Body of pancreas (tissue), 4 donors: ENCODE results near the gene RINL. TPM values are rescaled to one million over a fixed set of nuclear protein-coding genes. Genes with fewer than 3 reads are reported as not detected.

Experiments used
- ATAC-seq: fragments of 150-250 bp; one replicate; pipeline ENCODE4 v1.9.1; 2016
- DNase-seq, 4 donors: peaks; one replicate each; pipeline ENCODE4 v3.0.0-alpha.2; 2019
- H3K27ac ChIP-seq, 4 donors: fragments of 200-600 bp; sonication (generic); 1 replicate in 3 of 4; 2 replicates in 1 of 4; pipeline versions ENCODE4 v1.5.1 to v1.6.1; 2016 to 2019; ENCODE audit warnings: mild to moderate bottlenecking in 1 of 4, mixed read lengths in 1 of 4, moderate library complexity in 1 of 4
- H3K27me3 ChIP-seq, 2 donors: fragments of 200-600 bp; sonication (generic); one replicate each; pipeline ENCODE4 v1.6.0; 2016; ENCODE audit warnings: mild to moderate bottlenecking in 1 of 2
- H3K36me3 ChIP-seq, 2 donors: fragments of 200-600 bp; sonication (generic); replicated peaks in 1 of 2; 2 replicates each; pipeline ENCODE4 v1.5.1; 2016; ENCODE audit warnings: low read depth in 2 of 2; ENCODE audit not compliant: insufficient read depth in 1 of 2
- H3K4me1 ChIP-seq: fragments of 200-600 bp; sonication (generic); one replicate; pipeline ENCODE4 v1.6.0; 2016
- H3K4me3 ChIP-seq, 2 donors: fragments of 200-600 bp; sonication (generic); 1 replicate in 1 of 2; 2 replicates in 1 of 2; pipeline ENCODE4 v1.5.1; 2016 to 2019
- H3K9me3 ChIP-seq, 3 donors: fragments of 200-600 bp; sonication (generic); 1 replicate in 2 of 3; 2 replicates in 1 of 3; pipeline ENCODE4 v1.5.1; 2016
- POLR2A ChIP-seq, 3 donors: fragments of 450-650 bp; IDR thresholded peaks; one replicate each; pipeline ENCODE4 v1.6.1; 2016; ENCODE audit warnings: antibody characterized with exemption in 3 of 3, mild to moderate bottlenecking in 2 of 3
- WGBS, 2 donors: methylation state at CpG; one replicate each; pipeline ENCODE4 v1.1.5; 2017; 5-methylcytosine and 5-hydroxymethylcytosine counted together
- intact Hi-C: fragments of 100-400 bp; cut with DNase I; formaldehyde crosslinking; loops from one replicate; pipeline ENCODE4 v1.15.1; 2023
- total RNA-seq, 2 donors: library from RNA; depleted of rRNA; stranded (reverse); fragments of >200 nt; gene quantifications; one replicate each; pipeline ENCODE4 v1.1.0, GENCODE V29; 2016
- TF ChIP-seq, protein P1 (sequence below), 7 experiments: fragments of 450-650 bp in 4 of 7; fragments of 200-600 bp in 3 of 7; sonication (generic) in 3 of 7; IDR thresholded peaks; one replicate each; pipeline ENCODE4 v1.5.1; 2016 to 2019; ENCODE audit warnings: antibody characterized with exemption in 7 of 7

Gene RINL
- total RNA-seq, 2 donors from 2014 or later: 6.9 to 13.7 TPM

DNA sequence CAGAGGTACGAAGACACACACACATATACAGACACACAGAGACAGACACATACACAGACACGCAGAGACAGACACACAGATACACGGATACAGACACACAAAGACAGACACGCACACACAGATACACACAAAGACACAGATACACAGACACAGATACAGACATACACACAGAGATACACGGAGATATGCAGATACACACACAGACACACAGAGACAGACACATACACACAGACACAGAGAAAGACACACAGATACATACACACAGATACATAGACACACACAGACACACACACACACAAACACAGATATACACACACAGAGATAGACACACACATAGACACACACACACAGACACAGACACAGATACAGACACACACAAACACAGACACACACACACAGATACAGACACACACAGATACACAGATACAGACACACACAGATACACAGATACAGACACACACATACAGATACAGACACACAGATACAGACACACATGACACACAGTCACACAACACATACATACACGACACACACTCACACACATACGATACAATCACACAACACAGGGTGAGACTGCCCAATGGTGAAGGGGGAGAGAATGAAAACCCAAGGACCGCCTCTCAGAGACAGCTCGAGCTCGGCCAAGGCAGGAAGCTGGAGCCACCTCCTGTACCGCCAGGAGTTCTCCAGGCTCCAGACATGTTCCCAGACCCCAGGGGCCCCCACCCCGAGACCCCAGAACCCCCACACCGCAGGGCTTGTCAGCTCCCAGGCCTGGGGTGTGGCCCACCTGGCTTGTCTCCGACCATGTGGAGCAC is 42.7 kb upstream of the RINL start:
- H3K27ac ChIP-seq: no peak overlapping the region
- no peak for ATAC-seq
- no peak overlapping the region for H3K4me3 ChIP-seq
- TF ChIP-seq POLR2A (IDR thresholded peaks at IDR 0.05): no peak
- TF ChIP-seq, protein P1, sequence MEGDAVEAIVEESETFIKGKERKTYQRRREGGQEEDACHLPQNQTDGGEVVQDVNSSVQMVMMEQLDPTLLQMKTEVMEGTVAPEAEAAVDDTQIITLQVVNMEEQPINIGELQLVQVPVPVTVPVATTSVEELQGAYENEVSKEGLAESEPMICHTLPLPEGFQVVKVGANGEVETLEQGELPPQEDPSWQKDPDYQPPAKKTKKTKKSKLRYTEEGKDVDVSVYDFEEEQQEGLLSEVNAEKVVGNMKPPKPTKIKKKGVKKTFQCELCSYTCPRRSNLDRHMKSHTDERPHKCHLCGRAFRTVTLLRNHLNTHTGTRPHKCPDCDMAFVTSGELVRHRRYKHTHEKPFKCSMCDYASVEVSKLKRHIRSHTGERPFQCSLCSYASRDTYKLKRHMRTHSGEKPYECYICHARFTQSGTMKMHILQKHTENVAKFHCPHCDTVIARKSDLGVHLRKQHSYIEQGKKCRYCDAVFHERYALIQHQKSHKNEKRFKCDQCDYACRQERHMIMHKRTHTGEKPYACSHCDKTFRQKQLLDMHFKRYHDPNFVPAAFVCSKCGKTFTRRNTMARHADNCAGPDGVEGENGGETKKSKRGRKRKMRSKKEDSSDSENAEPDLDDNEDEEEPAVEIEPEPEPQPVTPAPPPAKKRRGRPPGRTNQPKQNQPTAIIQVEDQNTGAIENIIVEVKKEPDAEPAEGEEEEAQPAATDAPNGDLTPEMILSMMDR (IDR thresholded peaks at IDR 0.05): no peak
- H3K9me3 ChIP-seq: no peaks in the 10 kb centered on the region
- no peaks in the 10 kb centered on the region for H3K27me3 ChIP-seq
- H3K4me1 ChIP-seq: no peaks in the 10 kb centered on the region
- no peak for DNase-seq
- H3K36me3 ChIP-seq: peaks cover 0 to 18% of the 10 kb centered on the region in 2 donors
- intact Hi-C loops: loop anchor here (10.0 kb wide), 1 partner anchor 516 kb away; the partner anchor contains the start of gene FAM98C
- WGBS, 2 donors: 68 to 85% methylated on average over 8 to 14 of the region's 14 CpGs

DNA sequence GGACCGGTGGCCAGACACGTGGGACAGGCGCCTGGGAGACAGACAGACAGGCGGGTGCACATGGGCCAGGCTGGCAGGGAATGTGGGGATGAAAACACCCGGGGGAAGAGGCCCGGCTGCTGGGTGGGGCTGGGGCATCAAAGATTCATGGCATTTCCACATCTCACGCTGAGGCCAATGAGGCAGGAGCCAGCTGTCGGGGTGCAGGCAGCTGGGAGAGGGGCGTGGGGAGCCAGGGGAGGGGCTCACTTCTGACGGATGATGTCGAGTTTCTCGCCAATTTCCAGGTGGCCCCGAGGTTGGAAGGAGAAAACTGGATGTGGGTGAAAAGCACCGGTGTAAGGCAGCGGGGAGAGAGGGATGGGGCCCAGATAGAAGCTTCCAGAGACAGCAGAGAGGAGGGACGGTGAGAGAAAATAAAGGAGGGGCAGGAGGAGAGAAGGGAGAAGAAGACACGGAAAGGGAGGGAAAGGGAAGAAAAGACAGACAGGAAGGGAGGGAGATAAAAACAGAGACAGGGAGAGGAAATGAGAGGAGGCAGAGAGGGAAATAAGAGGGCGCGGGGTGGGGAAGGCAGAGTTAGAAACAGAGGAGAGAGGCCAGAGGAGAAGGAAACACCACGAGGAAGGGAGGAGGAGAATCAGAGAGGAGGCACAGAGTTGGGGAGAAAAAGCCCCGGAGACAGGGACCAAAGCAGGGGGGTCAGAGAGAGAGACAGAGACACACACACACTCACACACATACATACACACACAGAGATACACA is 41.9 kb upstream of the RINL start:
- Histone ChIP-seq H3K36me3 (peaks cover 0 to 15% of the 10 kb centered on the region in 2 donors), H3K4me3 (no peak overlapping the region), H3K4me1 (no peaks in the 10 kb centered on the region), H3K27ac (no peak overlapping the region), H3K27me3 (no peaks in the 10 kb centered on the region), H3K9me3 (no peaks in the 10 kb centered on the region)
- WGBS, 2 donors: 72 to 78% methylated on average over 21 of the region's 21 CpGs
- TF ChIP-seq, protein P1 (IDR thresholded peaks at IDR 0.05): no peak
- TF ChIP-seq POLR2A (IDR thresholded peaks at IDR 0.05): no peak
- intact Hi-C loops: loop anchor here (10.0 kb wide), 2 partner anchors 395 to 515 kb away; partner anchors contain the start of gene FAM98C
- ATAC-seq: no peak
- DNase-seq: no peak

DNA sequence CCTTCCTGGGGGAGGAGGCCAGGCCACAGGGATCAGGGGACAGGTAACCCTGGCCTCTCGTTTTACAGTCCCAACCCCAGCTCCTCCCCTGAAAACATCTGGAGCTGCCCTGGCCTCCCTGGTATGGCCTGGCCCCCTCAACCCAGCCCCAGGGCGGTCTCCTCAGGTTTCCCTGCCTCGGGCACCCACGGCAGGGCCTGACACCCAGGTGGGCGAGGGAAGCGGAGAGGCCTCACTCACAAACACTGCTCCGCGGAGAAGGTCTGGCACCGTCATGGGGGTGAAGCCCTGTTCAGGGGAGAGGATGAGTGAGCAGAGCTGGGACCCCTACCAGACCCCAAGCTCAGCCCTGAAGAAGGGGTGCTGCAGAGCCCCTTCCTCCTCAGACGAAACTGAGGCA is 40.5 kb upstream of the RINL start:
- Histone ChIP-seq H3K27me3 (no peaks in the 10 kb centered on the region), H3K36me3 (peaks cover 0 to 8% of the 10 kb centered on the region in 2 donors), H3K27ac (no peak overlapping the region), H3K4me1 (no peaks in the 10 kb centered on the region), H3K4me3 (no peak overlapping the region), H3K9me3 (no peaks in the 10 kb centered on the region)
- intact Hi-C loops: loop anchor here (10.0 kb wide), 1 partner anchor 394 kb away; no protein-coding TSS in a partner anchor
- TF ChIP-seq, protein P1 (IDR thresholded peaks at IDR 0.05): no peak
- TF ChIP-seq POLR2A (IDR thresholded peaks at IDR 0.05): no peak
- ATAC-seq: no peak
- WGBS, 2 donors: 88 to 96% methylated on average over 5 to 10 of the region's 10 CpGs
- DNase-seq: no peak

DNA sequence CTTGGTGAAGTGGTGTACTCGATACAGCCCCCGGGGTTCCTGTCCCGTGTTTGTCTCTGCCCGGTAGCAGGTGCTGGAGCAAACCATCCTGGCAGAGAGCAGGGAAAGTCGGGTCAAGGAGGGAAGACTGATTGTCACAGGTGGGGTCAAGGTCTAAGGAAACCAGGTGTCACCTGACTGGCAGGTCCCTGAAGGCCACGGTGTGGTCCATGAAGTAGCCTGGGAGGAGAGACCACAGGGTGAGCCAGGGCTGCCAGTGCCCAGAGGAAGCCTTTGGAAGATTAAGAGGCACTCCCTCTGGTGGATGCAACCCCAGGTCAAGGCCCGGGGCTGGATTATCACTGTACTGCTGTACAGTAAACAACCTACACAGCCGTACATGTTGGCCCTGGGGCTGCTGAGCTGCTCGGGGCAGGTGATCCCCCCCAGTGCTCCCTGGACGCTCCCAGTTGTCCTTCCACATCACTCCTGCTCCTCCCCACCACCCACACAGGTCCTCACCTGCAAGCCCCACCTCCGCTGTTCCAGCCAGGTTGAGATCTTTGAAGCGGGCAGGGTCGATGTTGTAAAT is 39.9 kb upstream of the RINL start:
- TF ChIP-seq POLR2A (IDR thresholded peaks at IDR 0.05): no peak
- TF ChIP-seq, protein P1 (IDR thresholded peaks at IDR 0.05): no peak
- 65 to 67% methylated on average over 7 to 13 of the region's 13 CpGs for WGBS, 2 donors
- intact Hi-C loops: loop anchor here (10.0 kb wide), 1 partner anchor 393 kb away; no protein-coding TSS in a partner anchor

More for the DNA sequence above, 39.9 kb upstream of the RINL start:
- Histone ChIP-seq H3K27ac (no peak overlapping the region), H3K36me3 (peaks cover 0 to 8% of the 10 kb centered on the region in 2 donors), H3K27me3 (no peaks in the 10 kb centered on the region), H3K4me1 (no peaks in the 10 kb centered on the region), H3K4me3 (no peak overlapping the region), H3K9me3 (no peaks in the 10 kb centered on the region)
- no peak for ATAC-seq
- DNase-seq: no peak
